Kidney epithelial cell (primary cell): ENCODE measurements around the gene ALOXE3. TPM values are rescaled to one million over a fixed set of nuclear protein-coding genes. Genes with fewer than 3 reads are reported as not detected.
"Not testable (repeated sequence)": the region's sequence is repeated elsewhere in the genome, so short reads cannot be mapped to it uniquely, and the experiment has no call there.

Source experiments
- DNase-seq: peaks from one replicate; pipeline ENCODE4 v3.0.0-alpha.2; 2010; ENCODE audit warnings: low read depth
- H3K27me3 ChIP-seq: 2 replicates; pipeline ENCODE4 v1.6.0; 2011; ENCODE audit warnings: low read length; ENCODE audit not compliant: control insufficient read depth, insufficient read depth
- H3K36me3 ChIP-seq: 2 replicates; pipeline ENCODE4 v1.5.1; 2011; ENCODE audit warnings: low read length; ENCODE audit not compliant: control insufficient read depth, insufficient read depth
- H3K4me3 ChIP-seq: 2 replicates; pipeline ENCODE4 v1.5.1; 2011; ENCODE audit warnings: low read depth, mild to moderate bottlenecking, control low read depth, low read length
- total RNA-seq: library from RNA; depleted of rRNA; stranded (reverse); fragments of >200 nt; gene quantifications from 2 replicates; pipeline ENCODE4 v1.2.3, GENCODE V29; 2015
- TF ChIP-seq, protein P1 (sequence below): IDR thresholded peaks from 2 replicates; pipeline ENCODE4 v1.5.1; 2011; ENCODE audit warnings: mild to moderate bottlenecking, moderate library complexity, low read length, control low read depth, inconsistent platforms; ENCODE audit not compliant: insufficient read depth, poor library complexity, severe bottlenecking

The ALOXE3 gene
- total RNA-seq, 1 donor from 2014 or later, result 0.75 TPM

DNA sequence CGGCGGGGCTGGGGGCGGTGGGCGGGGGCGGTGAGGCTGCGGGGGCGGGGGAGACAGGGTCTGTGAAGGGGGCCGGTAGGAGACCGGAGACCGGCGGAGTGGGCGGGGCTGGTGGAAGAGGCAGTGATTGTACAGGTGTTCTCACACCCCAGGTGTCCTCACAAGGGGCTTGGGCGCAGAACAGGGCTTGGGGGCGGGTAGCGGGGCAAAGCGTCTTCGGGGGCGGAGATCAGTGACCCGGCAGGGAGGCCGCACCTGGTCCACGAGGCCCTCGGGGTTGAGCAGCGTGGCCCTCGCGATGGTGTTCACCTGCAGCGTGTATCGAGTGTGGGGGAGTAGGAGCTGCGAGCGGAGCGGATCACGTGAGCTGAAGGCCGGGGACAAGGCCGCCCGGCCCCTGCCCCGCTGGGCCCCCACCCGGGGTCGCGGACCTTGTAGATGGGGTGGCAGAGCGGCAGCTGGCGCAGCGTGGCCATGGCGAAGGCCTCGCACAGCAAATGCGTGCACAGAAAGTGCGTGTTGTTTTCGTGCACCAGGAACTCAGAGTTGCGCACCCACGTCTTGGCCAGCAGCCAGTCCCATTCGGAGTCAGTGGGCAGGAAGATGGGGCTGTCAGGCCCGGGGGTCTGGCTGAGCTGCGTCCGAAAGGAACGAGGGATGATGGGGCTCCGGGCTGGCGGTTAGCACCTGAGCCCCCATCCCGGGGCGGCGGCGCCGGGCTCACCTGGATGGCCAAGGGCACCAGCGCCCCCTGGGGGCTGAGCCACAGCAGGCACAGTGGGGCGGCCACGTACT is 8.5 kb downstream of the ALOXE3 start:
- peak overlapping the region; percentile 19 for H3K4me3 ChIP-seq
- no peak for DNase-seq

DNA sequence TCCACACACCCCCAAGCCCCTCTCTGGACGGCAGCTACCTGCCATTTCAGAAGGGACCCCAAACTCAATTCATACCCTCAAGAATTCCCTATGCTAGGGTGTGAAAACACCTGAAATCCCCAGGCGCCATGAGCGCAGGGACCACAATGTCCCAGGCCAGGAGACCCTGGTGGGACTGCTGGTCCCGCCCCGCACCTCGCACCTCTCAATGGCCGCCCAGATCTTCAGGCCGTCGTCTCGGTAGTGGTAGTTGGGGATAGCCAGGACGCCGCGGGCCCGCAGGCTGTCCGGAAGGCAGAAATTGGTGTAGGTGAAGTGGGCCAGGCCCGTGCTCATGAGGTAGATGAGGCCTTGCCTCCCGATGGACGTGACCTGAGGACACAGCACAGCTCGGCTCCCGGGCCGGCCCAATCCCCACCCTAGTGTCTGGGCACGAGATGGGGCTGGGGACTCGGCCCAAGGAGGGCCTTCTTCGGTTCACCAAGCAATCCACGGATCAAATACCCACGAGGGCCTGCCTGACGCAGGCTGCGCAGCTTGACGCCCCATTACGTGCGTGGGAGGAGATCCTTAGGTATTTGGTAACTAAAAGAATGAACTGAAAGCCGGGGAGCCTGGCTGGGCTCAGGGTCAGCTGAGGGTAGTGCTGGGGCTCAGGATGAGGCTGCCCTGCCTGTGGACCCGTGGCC is 9.2 kb downstream of the ALOXE3 start:
- TF ChIP-seq, protein P1, sequence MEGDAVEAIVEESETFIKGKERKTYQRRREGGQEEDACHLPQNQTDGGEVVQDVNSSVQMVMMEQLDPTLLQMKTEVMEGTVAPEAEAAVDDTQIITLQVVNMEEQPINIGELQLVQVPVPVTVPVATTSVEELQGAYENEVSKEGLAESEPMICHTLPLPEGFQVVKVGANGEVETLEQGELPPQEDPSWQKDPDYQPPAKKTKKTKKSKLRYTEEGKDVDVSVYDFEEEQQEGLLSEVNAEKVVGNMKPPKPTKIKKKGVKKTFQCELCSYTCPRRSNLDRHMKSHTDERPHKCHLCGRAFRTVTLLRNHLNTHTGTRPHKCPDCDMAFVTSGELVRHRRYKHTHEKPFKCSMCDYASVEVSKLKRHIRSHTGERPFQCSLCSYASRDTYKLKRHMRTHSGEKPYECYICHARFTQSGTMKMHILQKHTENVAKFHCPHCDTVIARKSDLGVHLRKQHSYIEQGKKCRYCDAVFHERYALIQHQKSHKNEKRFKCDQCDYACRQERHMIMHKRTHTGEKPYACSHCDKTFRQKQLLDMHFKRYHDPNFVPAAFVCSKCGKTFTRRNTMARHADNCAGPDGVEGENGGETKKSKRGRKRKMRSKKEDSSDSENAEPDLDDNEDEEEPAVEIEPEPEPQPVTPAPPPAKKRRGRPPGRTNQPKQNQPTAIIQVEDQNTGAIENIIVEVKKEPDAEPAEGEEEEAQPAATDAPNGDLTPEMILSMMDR, result no peak
- H3K36me3 ChIP-seq, result no peaks in the 10 kb centered on the region
- no peak for DNase-seq

More for the DNA sequence above, 8.5 kb downstream of the ALOXE3 start:
- Histone ChIP-seq H3K27me3 (peaks cover 29% of the 10 kb centered on the region), H3K36me3 (no peaks in the 10 kb centered on the region)
- TF ChIP-seq, protein P1, result peak; percentile 93

DNA sequence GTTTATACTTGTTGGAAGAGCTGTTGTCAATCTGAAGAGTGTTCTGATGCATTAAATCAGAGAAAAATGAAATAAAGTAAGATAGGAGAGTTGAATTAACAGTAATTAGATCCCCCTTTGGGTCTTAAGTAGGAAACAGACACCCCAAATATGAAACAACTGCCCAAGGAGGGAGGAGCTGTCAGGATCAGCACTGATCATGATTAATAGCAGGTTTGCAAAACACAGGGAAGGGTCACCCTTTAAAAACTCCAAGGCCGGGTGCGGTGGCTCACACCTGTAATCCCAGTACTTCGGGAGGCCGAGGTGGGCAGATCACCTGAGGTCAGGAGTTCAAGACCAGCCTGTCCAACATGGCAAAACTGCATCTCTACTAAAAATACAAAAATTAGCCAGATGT is 11.3 kb downstream of the ALOXE3 start:
- peaks cover 26% of the 10 kb centered on the region for H3K27me3 ChIP-seq
- not testable (repeated sequence) for DNase-seq, H3K4me3 ChIP-seq, H3K36me3 ChIP-seq

More for the DNA sequence above, 9.2 kb downstream of the ALOXE3 start:
- Histone ChIP-seq H3K4me3 (no peak overlapping the region), H3K27me3 (peaks cover 26% of the 10 kb centered on the region)

DNA sequence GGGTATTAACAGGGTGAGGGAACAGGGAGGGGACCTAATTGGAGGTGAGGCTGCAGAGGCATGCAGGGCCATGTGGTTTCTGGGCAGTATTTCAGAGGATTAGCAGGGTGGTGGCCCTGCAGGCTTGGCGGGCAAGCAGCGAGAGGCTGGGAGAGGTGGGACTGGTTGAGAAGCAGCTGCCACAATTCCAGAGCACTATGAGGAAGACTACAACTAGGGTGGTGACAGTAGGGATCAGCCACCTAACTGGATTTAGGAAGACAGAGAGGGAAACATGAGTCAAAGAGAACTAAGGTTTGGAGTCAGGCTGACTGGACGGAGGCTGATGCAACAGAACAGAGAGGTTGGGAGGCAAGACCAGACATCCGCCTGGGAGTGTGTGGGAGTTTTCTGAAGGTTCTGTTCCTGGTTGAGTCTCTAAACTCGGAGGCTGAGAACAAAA is 12.3 kb downstream of the ALOXE3 start:
- H3K27me3 ChIP-seq, result peaks cover 25% of the 10 kb centered on the region
- DNase-seq, result no peak
- no peak overlapping the region for H3K4me3 ChIP-seq
- no peaks in the 10 kb centered on the region for H3K36me3 ChIP-seq
- TF ChIP-seq, protein P1, result no peak

DNA sequence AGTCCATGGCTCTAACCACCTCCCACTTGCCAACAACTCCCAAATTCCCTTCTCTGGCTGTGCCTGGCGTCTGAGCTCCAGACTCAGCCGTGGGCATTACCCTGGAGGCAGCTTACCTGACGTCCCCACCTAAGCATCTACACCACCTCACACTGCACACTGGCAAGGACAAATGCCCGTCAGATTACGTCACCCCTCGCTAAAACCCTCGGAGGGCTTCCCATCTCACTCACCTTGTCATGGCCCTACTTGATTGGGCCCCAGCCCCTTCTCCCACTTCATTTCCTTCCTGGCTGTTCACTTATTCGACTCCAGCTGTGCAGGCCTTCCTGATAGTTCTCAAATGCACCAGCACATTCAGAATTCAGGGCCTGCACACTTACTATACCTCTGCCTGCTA is 13.4 kb downstream of the ALOXE3 start:
- DNase-seq, result no peak
- Histone ChIP-seq H3K36me3 (no peaks in the 10 kb centered on the region), H3K4me3 (no peak overlapping the region), H3K27me3 (peaks cover 15% of the 10 kb centered on the region)
- TF ChIP-seq, protein P1, result no peak

DNA sequence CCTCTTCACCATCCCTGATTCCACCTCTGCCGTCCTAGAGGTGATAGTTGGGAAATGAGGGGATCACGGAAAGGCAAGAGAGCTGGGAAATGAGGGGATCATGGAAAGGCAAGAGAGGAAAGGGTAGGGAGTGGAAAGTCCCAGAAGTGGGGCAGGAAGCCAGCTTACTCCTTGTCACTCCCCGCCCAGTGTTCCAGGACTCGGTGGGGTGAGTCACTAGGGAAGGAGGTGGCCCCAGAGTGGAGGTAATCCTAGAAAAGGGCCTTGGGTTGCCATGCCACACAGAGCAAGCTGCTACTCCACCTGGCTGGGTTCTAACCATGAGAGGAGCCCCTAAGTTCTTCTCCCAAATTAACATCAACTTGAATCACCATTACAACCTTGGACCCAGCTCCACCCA is 14.8 kb downstream of the ALOXE3 start:
- Histone ChIP-seq H3K27me3 (peaks cover 3% of the 10 kb centered on the region), H3K36me3 (no peaks in the 10 kb centered on the region), H3K4me3 (no peak overlapping the region)
- no peak for DNase-seq
- TF ChIP-seq, protein P1, result no peak
